ENCODE data around the gene NAB2. TPM values are rescaled to one million over a fixed set of nuclear protein-coding genes. Genes with fewer than 3 reads are reported as not detected.
A peak's percentile ranks its signal among the peaks of the same experiment; 100 is the strongest.

NAB2 gene
- polyA plus RNA-seq, 12 donors = 22.3 to 59.0 (median 28.5) TPM; not detected in 1

GRCh38 chr12:57129889-57130288 is 41.0 kb downstream of the NAB2 start:
- DNase-seq = no peak

DNA sequence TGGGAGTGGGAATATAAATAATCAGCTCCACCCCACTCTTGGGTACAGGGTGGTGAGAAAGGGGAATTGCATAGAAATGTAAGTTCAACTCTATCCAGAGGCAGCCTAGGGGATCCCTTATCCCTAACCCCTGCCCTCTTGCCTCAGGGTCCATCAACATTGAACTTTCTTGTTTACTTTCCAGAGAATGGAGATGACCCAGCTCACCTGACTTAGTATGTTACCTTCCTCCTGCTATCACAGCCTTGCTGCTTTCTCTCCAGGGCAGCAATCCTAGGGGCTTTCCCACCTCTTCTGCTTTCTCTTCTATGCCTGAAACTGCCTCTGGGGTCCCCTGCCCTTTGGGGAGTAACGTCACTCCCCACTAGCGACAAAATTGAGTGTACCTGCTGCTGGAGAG is 42.0 kb downstream of the NAB2 start:
- no peak for DNase-seq

DNA sequence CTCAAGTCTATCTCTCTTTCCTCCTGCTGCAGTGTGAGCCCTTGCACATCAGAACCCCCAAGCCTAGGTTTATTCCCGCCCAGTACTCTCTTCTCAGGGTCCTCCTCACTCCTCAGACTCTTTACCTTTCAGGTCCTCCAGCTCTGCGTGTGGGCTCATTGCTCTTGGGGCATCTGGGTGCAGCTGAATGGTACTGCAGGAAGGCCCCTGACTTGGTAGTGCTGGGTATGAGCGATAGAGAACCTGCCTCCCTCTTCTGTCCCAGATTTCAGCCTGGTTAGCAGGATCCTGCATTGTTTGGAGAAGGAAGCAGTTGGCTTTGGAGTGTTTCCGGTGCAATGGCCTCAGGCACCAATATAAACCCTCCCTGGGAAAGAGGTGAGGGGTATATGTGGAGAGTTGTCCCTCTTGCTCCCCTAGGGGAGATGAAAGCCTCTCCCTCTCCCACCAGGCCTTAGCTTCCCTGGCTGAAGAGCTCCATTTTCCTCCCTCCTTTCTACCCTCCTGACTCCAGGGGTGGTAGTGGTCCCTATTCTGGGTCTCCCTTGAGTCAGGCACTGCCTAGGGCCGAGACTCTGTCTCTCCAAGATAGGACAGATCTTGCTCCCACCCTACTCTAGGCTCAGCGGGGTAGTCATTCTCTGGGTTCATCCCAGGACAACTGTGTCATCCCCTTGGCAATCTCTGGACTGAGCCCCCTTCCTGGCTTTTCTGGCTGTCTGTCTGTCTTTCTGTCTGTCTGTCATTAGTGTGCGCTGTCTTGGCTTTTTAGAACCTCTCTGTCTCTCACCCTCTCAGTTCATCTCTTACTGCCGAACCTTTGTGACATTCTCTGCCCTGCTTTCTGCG is 43.2 kb downstream of the NAB2 start:
- DNase-seq = no peak

GRCh38 chr12:57133013-57133569 is 44.2 kb downstream of the NAB2 start:
- DNase-seq = no peak

DNA sequence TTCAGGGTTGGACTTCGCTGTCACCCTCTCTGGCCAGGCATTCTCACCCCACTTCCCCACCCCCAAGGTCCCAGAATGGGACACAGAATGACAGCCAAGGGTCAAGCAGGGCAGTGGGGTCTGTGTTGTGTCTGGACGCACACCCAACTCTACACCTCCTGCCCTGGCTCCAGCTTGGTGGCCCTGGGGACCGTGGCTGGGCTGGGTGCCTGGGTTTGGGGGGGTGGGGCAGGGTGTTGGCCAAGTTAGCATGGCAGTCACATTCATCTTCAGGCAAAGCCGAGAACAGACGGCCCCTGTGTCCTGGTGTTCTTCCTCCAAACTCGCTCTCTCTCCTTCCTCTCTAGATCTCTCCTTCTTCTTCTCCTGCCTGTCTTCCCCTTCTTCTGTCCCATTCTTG is 45.0 kb downstream of the NAB2 start:
- DNase-seq = no peak

- DNase-seq = no peak
Measured at GRCh38 chr12:57134949-57135348, 46.0 kb downstream of the NAB2 start.

DNA sequence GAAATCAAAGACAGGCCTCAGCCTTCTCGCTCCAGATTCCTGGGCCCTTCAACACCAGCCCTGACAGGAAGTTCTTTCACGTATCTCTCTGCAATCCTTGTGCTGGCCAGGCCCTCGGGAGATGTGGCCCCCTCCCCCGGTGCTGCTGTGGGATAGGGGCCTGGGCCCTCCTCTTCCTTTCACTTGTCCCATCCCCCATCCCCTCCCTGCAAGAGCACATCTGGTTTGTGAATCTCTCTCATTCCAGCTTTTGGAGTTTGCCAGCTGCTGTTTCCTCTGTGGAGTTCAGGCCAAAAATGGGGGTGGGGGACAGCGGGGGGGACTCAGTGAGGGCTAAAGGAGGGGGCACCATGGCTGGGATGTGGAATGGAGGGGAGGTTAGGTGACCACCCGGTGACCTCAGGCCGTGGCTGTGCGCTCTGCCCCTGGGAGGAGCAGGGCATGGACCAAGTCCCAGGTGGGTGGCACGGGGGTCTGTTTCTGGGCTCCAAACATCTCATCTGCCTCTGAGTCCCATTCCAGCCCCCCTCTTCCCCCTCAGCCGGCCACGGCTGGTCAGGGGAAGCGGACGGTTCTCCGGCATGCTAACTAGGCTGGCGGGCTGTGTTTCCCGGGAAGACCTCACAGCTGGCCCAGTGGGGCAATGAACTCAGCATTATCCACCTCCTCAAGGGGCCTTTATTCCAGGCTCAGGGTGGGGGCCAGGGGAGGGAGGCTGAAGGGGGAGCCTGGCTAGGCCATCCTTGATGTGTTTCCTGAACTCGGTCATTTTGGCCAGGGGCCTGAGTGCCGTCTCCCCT is 46.8 kb downstream of the NAB2 start:
- peak; percentile 90 for DNase-seq

- no peak for DNase-seq
Measured at GRCh38 chr12:57138526-57139272, 49.8 kb downstream of the NAB2 start.

GRCh38 chr12:57139796-57140649 is 51.1 kb downstream of the NAB2 start:
- no peak for DNase-seq

- DNase-seq = no peak
Measured at GRCh38 chr12:57141249-57141648, 52.3 kb downstream of the NAB2 start.

DNA sequence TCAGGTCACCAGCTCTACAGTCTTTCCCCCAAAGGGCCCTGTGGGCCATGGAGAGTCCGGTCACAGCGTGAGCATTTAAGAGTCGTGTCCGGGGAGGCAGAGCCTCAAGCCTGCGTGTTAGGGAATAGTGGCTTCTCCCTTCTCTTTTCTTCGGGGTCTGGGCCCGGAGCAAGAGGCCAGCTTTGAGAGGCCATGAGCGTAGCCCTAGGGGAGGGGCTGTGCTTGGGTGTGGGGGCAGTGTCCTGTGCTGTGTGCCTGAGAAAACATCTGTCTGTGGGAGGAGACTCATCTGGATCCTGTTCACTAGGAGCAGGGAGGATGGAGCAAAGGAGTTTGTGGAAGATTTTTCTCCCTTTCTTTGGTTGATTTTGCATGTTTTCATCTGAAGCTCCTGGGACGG is 53.2 kb downstream of the NAB2 start:
- peak; percentile 57 for DNase-seq

GRCh38 chr12:57142727-57143126 is 53.8 kb downstream of the NAB2 start:
- DNase-seq = no peak

- DNase-seq = no peak
Measured at GRCh38 chr12:57143454-57143853, 54.5 kb downstream of the NAB2 start.

Other genes with a start within 250 kb of the NAB2 start
- gene SDR9C7, start 154.7 kb upstream of the NAB2 start, polyA plus RNA-seq (ENCODE audit: insufficient read length in 12 of 12) = 1 to 10 TPM in 1 of 12 donors, under 1 TPM in 9, not detected in 2; 0.24 to 1.1 (median 0.42) TPM
- under 1 TPM in 10 of 12 donors, not detected in 2; 0.13 to 0.74 (median 0.34) TPM for gene RDH16, start 131.5 kb upstream of the NAB2 start, polyA plus RNA-seq (ENCODE audit: insufficient read length in 12 of 12)
- gene ZBTB39, start 82.6 kb upstream of the NAB2 start, polyA plus RNA-seq (ENCODE audit: insufficient read length in 12 of 12) = 1 to 10 TPM in 11 of 12 donors, not detected in 1; 4.2 to 8.1 (median 6.3) TPM
- gene TAC3, start 72.6 kb upstream of the NAB2 start, polyA plus RNA-seq (ENCODE audit: insufficient read length in 12 of 12) = 1 to 10 TPM in 1 of 12 donors, under 1 TPM in 5, not detected in 6; 0.21 to 1.3 (median 0.63) TPM
- 10 to 100 TPM in 1 of 12 donors, under 1 TPM in 5, not detected in 6; 0.05 to 34.7 (median 0.29) TPM for gene MYO1A, start 39.0 kb upstream of the NAB2 start, polyA plus RNA-seq (ENCODE audit: insufficient read length in 12 of 12)
- 100 to 1,000 TPM in 1 of 12 donors, 10 to 100 TPM in 11; 15.0 to 150 (median 22.3) TPM for gene NEMP1, start 10.3 kb upstream of the NAB2 start, polyA plus RNA-seq (ENCODE audit: insufficient read length in 12 of 12)
- gene STAT6, start 22.2 kb downstream of the NAB2 start, polyA plus RNA-seq (ENCODE audit: insufficient read length in 12 of 12) = 100 to 1,000 TPM in 1 of 12 donors, 10 to 100 TPM in 10, not detected in 1; 24.1 to 145 (median 40.5) TPM
- gene LRP1, start 39.4 kb downstream of the NAB2 start, polyA plus RNA-seq (ENCODE audit: insufficient read length in 12 of 12) = 100 to 1,000 TPM in 7 of 12 donors, 10 to 100 TPM in 4, not detected in 1; 81.0 to 163 (median 123) TPM
- gene LRP1-AS, start 58.5 kb downstream of the NAB2 start, polyA plus RNA-seq (ENCODE audit: insufficient read length in 12 of 12) = 1 to 10 TPM in 4 of 12 donors, under 1 TPM in 5, not detected in 3; 0.41 to 1.5 (median 0.98) TPM
- 10 to 100 TPM in 1 of 12 donors, 1 to 10 TPM in 9, not detected in 2; 1.7 to 18.1 (median 2.4) TPM for gene NXPH4, start 127.7 kb downstream of the NAB2 start, polyA plus RNA-seq (ENCODE audit: insufficient read length in 12 of 12)
- gene SHMT2, start 140.6 kb downstream of the NAB2 start, polyA plus RNA-seq (ENCODE audit: insufficient read length in 12 of 12) = 10 to 100 TPM in 11 of 12 donors, not detected in 1; 50.8 to 97.5 (median 61.8) TPM
- 100 to 1,000 TPM in 11 of 12 donors, not detected in 1; 178 to 563 (median 396) TPM for gene STAC3, start 162.1 kb downstream of the NAB2 start, polyA plus RNA-seq (ENCODE audit: insufficient read length in 12 of 12)

Measured in muscle of arm (tissue), 12 donors.